ENCODE measurements around the gene TEFM. TPM values are rescaled to one million over a fixed set of nuclear protein-coding genes. Genes with fewer than 3 reads are reported as not detected.
"Not testable (repeated sequence)": the region's sequence is repeated elsewhere in the genome, so short reads cannot be mapped to it uniquely, and the experiment has no call there.

Gene TEFM
- 10 to 100 TPM; 13.2 to 14.0 TPM for total RNA-seq

DNA sequence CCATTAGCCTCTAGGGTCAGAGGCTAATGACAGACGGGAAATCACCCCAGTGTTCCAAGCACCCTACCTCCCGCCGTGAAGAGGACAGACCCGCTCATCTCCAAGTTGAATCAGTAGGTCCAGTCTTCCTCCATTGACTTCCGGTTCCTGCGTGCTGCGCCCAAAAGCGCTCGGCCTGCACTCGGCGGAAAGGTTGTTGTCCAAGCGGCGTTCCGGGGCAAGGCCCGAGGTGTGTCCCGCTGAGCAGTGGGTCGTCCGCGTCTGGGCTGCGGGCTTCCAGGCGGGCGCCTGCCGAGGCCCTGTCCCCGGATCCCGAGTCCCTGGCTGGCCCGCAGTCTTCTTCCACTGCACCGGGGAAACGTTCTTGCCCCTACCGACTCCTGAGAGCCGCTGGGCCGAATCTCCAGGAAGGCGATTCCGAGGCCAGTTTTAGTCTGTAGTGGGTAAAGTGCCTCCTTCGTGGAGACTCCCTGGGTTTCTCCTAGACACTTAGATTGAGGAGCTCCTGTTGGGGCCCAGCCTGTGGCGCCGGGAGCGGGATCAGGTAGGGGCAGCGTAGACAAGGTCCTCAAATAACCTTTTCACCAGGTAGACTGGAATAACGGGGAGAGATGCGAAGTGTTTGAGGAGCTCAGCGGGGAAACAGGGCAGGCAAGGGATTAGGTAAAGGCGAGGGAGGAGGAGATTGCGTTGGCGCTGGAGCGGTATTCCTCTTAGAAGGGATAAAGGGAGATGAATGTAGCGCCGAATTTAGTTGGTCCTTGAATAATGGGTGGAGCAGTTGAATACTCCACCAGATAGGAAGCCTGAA is at the start of gene TEFM:
TSS of gene TEFM (minus strand) at position 138 of the 811 bp plus-strand sequence. CDS start at position 98, 40 bp downstream.
- no peaks in the 10 kb centered on the region for H3K27me3 Mint-ChIP-seq

GRCh38 chr17:30954046-30954830 is 48.2 kb upstream of the TEFM start:
- Mint-ChIP-seq H3K36me3 (no peaks in the 10 kb centered on the region), H3K4me3 (no peak overlapping the region), H3K27ac (no peak overlapping the region), H3K27me3 (peaks cover 5% of the 10 kb centered on the region), H3K9me3 (no peaks in the 10 kb centered on the region), H3K4me1 (no peaks in the 10 kb centered on the region)
- DNase-seq = no peak

More for the DNA sequence above, at the start of gene TEFM:
- peaks cover 39% of the 10 kb centered on the region for H3K4me1 Mint-ChIP-seq
- peaks cover 13% of the 10 kb centered on the region for H3K36me3 Mint-ChIP-seq
- peak; percentile 92 for DNase-seq
- peak within 1 kb of the TSS; percentile 94 for H3K27ac Mint-ChIP-seq
- peak within 1 kb of the TSS; percentile 99 for H3K4me3 Mint-ChIP-seq
- no peaks in the 10 kb centered on the region for H3K9me3 Mint-ChIP-seq

DNA sequence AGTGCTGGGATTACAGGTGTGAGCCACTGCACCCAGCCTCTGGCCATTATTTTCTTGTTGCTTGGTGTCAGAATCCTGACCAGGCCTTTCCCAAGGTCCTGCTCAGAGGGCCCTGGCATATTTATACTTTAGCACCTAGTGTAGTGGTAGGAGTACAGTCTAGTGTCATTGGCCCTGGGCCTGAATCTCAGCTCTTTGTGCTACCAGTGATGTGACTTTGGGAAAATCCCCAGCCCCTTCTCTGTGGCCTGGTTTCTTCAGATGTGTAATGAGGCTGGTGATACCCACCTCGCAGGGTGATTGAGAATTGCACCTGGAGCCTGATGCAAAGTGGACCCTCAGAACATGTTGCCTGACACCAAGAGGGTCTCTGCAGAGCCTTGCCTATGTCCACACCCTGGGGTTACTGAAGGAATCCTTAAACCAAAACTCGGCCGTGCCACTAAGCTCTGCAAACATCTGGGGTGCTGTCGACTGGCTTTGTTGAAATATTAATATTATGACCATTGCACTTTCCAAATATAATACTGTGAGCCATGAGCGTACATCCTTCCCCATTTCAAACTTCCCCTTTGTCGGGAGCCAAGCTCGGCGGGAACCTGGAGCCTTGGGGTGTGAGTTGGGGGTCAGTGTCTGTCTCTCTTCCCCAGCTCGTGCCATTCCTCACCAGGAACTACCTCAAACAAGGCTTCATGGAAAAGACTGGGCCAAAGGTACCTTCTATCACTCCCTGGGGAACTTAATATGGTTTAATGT is 46.8 kb upstream of the TEFM start:
- no peak overlapping the region for H3K4me3 Mint-ChIP-seq
- H3K36me3 Mint-ChIP-seq = no peaks in the 10 kb centered on the region

DNA sequence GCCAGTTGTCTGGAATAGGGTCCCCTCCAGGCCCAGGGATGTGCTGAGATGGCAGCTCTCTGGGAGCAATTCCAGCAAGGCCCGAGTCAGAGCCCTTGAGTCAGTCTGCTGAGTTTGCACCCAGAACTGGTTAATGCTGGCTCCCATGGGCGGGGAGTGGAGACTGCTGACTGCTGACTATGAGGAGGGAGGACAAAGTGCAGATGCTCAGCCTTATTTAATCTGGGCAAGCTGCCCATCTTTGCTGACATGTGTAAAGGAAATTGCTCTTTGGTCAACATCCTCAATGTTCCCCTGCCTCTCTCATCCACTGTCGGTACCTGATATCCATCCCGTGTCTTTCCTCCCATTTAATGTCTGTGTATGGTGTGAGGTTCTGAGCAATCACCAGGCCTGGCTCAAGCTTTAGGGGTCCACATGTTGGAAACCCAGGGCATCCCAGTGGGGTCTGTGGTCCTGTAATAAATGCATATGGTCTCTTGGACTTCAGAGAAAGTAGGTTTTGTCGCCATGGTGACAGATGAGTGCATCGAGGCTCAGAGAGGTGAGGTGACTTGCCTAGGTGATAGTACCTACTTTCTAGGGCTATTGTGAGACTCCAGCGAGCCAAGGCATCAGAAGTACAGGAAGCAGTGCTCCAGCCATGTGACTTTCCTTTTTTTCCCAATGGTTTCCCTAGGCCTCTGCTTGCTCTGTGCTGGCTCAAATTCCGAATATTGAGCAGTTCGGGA is 44.8 kb upstream of the TEFM start:
- no peak overlapping the region for H3K27ac Mint-ChIP-seq
- H3K4me3 Mint-ChIP-seq = no peak overlapping the region
- no peaks in the 10 kb centered on the region for H3K27me3 Mint-ChIP-seq
- H3K4me1 Mint-ChIP-seq = no peaks in the 10 kb centered on the region
- no peak for DNase-seq
- no peaks in the 10 kb centered on the region for H3K9me3 Mint-ChIP-seq
- no peaks in the 10 kb centered on the region for H3K36me3 Mint-ChIP-seq

More for the DNA sequence above, 46.8 kb upstream of the TEFM start:
- Mint-ChIP-seq H3K27ac (no peak overlapping the region), H3K27me3 (no peaks in the 10 kb centered on the region), H3K9me3 (no peaks in the 10 kb centered on the region), H3K4me1 (no peaks in the 10 kb centered on the region)
- no peak for DNase-seq

DNA sequence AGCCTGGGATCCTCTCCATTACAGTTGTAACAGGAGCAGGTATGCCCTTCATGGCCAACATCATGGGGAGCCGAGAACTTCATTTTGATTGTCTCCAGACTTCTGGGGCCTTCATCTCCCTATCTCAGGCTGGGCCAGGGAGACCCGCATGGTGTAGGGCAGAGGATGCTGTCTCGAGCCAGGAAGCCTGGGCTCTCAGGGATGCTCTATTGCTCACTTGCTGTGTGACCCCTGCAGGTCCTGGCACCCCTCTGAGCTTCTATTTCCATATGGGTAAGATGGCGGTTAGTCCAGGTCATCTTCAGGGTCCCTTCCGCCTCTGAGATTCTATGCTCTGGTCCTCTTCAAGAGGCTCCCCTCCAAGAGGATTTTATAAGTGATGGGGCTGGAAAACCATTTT is 44.2 kb upstream of the TEFM start:
- no peak for DNase-seq
- H3K4me3 Mint-ChIP-seq = no peak overlapping the region
- no peaks in the 10 kb centered on the region for H3K27me3 Mint-ChIP-seq
- H3K4me1 Mint-ChIP-seq = no peaks in the 10 kb centered on the region
- H3K36me3 Mint-ChIP-seq = no peaks in the 10 kb centered on the region
- no peak overlapping the region for H3K27ac Mint-ChIP-seq
- no peaks in the 10 kb centered on the region for H3K9me3 Mint-ChIP-seq

GRCh38 chr17:30947796-30948195 is 41.8 kb upstream of the TEFM start:
- DNase-seq = no peak

DNA sequence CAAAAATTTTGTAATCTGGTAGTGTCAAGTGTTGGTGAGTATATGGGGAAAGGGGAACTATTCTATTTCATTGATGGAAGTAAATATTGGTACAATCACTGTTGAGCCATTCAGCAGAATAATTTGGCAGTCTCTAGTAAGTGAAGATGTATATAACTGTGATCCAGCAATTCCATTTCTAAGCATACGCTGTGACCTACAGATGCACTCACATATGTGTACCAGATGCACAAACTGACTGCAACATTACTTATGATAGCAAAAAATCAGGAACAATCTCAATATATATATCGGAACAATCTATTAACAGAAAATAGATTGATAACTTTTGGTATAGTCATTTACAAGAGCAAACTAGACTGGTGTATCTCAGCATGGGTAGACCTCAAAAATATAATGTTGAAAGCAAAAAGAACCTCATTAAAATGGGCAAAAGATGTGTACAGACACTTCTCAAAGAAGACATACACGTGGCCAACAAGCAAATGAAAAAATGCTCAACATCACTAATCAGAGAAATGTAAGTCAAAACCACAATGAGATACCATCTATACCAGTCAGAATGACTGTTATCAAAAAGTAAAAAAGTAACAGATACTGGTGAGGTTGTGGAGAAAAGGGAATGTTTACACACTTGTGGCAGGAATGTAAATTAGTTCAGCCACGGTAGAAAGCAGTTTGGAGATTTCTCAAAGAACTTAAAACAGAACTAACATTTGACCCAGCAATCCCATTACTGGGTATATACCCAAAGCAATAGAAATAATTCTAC is 36.5 kb upstream of the TEFM start:
- no peak overlapping the region for H3K27ac Mint-ChIP-seq
- peaks cover 4% of the 10 kb centered on the region for H3K4me1 Mint-ChIP-seq
- DNase-seq = no peak
- H3K36me3 Mint-ChIP-seq = no peaks in the 10 kb centered on the region
- H3K4me3 Mint-ChIP-seq = no peak overlapping the region
- no peaks in the 10 kb centered on the region for H3K9me3 Mint-ChIP-seq
- H3K27me3 Mint-ChIP-seq = no peaks in the 10 kb centered on the region

More at GRCh38 chr17:30947796-30948195, 41.8 kb upstream of the TEFM start:
- Mint-ChIP-seq H3K27ac (no peak overlapping the region), H3K4me1 (no peaks in the 10 kb centered on the region), H3K9me3 (no peaks in the 10 kb centered on the region), H3K36me3 (no peaks in the 10 kb centered on the region), H3K27me3 (no peaks in the 10 kb centered on the region), H3K4me3 (no peak overlapping the region)

DNA sequence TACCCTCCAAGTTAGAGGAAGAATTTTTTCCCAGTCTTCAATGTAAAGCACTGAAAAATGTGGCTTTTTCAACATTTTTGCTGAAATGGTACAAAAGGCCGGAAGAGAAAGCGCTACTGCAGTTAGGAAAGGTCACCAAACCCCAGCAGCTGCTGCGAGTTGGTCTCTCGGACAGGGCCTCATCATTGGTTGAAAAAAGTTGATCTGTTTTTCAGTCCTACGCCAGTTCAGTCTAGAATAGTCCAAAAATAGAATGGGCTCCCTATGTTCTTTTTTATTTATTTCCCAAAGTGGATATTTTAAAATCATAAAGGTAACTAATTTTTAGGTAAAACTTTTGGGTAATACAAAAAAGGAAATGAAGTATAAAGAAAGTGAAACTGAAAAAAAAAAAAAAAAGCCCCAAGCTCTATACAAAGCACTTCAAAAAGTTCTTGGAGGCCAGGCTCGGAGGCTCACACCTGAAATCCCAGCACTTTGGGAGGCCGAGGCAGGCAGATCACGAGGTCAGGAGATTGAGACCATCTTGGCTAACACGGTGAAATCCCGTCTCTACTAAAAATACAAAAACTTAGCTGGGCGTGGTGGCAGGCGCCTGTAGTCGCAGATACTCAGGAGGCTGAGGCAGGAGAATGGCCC is 33.1 kb upstream of the TEFM start:
- Mint-ChIP-seq H3K9me3 (no peaks in the 10 kb centered on the region), H3K4me1 (peaks cover 4% of the 10 kb centered on the region), H3K36me3 (no peaks in the 10 kb centered on the region), H3K4me3 (no peak overlapping the region), H3K27me3 (no peaks in the 10 kb centered on the region), H3K27ac (no peak overlapping the region)
- no peak for DNase-seq

DNA sequence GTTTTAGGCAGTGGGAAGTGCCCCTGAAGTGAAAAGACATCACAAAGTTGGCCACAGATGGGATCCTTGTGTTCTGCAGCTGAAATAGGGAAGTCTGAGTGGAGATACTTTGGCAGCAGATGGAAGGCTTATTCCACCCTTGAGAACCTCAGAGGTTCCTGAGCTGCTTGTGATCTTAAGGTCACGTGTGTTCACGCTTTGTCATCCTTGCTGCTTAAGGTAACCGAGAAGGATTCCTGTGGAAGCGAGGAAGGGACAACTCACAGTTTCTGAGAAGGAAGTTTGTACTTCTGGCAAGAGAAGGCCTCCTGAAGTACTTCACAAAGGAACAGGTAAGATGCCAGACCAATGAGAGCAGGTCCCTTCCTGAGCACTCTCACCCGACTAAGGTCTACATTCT is 27.9 kb upstream of the TEFM start:
- Mint-ChIP-seq H3K9me3 (no peaks in the 10 kb centered on the region), H3K4me3 (no peak overlapping the region), H3K27ac (no peak overlapping the region), H3K4me1 (no peaks in the 10 kb centered on the region), H3K27me3 (no peaks in the 10 kb centered on the region), H3K36me3 (no peaks in the 10 kb centered on the region)
- no peak for DNase-seq

GRCh38 chr17:30931582-30931981 is 25.5 kb upstream of the TEFM start:
- not testable (repeated sequence) for DNase-seq, H3K36me3 Mint-ChIP-seq, H3K4me3 Mint-ChIP-seq, H3K4me1 Mint-ChIP-seq, H3K27me3 Mint-ChIP-seq, H3K27ac Mint-ChIP-seq, H3K9me3 Mint-ChIP-seq

DNA sequence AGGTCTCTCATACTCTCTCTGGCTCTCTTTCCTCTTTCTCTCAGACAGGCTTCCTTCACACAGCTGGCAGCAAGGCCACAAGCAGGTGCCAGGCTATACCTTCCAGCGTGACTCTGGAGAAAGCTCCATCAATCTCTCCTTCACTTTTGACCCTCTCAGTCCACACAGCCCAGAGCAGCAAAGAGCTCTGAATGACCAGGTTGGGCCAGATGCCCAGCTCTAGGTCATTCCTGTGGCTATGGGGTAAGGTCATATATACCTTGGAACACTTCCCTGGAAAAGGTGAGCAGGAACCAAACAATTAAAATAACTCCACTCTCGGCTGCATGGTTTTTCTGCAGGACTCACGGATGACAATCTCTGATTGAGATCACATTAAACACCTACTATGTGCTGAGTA is 24.5 kb upstream of the TEFM start:
- no peaks in the 10 kb centered on the region for H3K9me3 Mint-ChIP-seq
- no peak overlapping the region for H3K27ac Mint-ChIP-seq
- H3K27me3 Mint-ChIP-seq = peaks cover 17% of the 10 kb centered on the region
- H3K4me1 Mint-ChIP-seq = no peaks in the 10 kb centered on the region
- no peak for DNase-seq
- H3K36me3 Mint-ChIP-seq = no peaks in the 10 kb centered on the region
- H3K4me3 Mint-ChIP-seq = no peak overlapping the region

DNA sequence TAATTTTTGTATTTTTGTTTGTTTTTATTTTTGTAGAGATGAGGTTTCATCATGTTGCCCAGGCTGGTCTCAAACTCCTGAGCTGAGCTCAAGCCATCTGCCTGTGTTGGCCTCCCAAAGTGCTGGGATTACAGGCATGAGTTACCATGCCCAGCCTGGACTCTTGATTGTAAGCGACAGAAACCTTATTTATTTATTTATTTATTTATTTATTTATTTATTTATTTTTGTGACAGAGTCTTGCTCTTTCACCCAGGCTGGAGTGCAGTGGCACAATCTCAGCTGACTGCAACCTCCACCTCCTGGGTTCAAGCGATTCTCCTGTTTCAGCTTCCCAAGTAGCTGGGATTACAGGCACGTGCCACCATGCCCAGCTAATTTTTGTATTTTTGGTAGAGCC is 23.8 kb upstream of the TEFM start:
- not testable (repeated sequence) for H3K4me3 Mint-ChIP-seq, H3K4me1 Mint-ChIP-seq, H3K9me3 Mint-ChIP-seq, DNase-seq, H3K27ac Mint-ChIP-seq, H3K36me3 Mint-ChIP-seq
- H3K27me3 Mint-ChIP-seq = peaks cover 21% of the 10 kb centered on the region

GRCh38 chr17:30929081-30929633 is 23.1 kb upstream of the TEFM start:
- Mint-ChIP-seq H3K36me3 (no peaks in the 10 kb centered on the region), H3K4me1 (no peaks in the 10 kb centered on the region), H3K9me3 (no peaks in the 10 kb centered on the region), H3K27me3 (peaks cover 26% of the 10 kb centered on the region), H3K27ac (no peak overlapping the region), H3K4me3 (no peak overlapping the region)
- no peak for DNase-seq
